Fibroblast of peridontal ligament (primary cell): Measurements from ENCODE around the gene EFS.
A peak's percentile ranks its signal among the peaks of the same experiment; 100 is the strongest.
"Not testable (repeated sequence)": the region's sequence is repeated elsewhere in the genome, so short reads cannot be mapped to it uniquely, and the experiment has no call there.

Experiments used
- DNase-seq: peaks from one replicate; pipeline ENCODE4 v3.0.0-alpha.2; 2010; ENCODE audit errors: extremely low read depth

Gene EFS

DNA sequence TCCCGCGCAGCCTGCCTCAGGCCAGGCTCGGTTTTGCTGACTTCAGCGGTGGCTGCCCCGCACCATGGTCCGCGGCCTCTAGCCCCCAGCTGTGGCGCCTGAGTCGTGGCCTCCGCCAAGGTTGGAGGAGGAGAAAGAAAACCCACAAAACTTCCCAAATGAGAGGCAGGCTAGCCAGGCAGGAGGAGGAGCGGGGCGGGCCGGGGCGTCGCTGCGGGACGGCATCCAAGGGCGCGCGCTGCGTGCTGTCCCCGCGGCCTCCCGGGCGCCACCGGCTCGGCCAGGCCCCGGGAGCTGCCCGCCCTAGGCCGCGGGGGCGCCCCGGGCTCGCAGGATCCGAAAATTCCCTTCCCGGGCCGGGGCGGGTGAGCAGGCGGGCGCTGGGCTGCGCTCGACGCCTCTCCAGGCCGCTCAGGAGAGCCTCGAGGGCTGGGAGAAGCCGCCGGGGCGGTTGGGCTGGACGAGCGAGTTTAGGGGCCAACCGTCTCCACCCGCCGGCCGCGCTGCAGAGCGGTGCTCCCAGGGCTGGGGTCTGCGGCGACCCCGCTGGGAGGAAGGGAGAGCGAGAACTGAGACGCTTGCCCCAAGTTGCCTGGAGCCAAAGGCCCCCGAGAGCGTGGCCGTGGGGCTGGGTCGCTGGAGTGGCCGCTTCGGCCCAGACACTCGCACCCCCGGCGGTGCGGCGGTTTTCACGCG is at the start of gene EFS:
Gene EFS (minus strand): TSS at position 137 of the 696 bp plus-strand sequence. CDS start 147 bp downstream, outside the sequence.
- DNase-seq: peak; percentile 34

- DNase-seq: no peak
These were observed 49.3 kb upstream of the EFS start for GRCh38 chr14:23414254-23414653.

GRCh38 chr14:23413681-23414080 is 48.7 kb upstream of the EFS start:
- DNase-seq: no peak

- no peak for DNase-seq
These were observed 46.9 kb upstream of the EFS start for GRCh38 chr14:23411563-23412525.

DNA sequence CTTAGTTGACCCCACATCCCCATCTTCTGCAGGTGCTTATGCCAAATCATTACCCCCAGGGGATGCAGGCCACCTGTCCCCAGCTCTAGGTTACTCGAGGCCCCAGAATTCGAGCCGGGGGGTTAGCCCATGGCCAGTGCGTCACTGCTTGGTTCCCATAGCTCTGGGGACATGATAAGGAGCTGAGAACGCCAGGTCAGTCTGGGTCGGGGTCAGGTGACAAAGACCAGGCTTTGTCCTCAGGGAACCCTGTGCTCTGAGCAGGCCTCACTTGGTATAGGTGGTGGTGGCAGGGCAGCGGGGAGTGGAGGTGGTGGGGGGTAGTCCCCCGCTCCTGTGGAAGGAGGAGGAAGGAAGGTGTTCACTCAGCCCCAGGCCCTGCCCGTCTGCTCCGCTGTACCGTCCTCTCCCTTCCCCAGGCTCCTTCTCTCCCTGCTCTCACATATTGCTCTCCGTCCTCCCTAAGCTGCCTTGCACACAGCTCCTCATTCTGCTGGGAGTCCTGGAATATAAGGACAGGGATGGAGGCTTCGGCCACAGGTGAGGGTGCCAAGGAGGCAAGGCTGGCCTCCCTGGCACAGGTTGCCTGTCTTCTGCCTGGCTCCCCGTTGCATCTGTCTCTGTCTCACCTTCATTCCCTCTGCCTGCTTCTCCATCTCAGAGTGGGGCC is 45.1 kb upstream of the EFS start:
- no peak for DNase-seq

DNA sequence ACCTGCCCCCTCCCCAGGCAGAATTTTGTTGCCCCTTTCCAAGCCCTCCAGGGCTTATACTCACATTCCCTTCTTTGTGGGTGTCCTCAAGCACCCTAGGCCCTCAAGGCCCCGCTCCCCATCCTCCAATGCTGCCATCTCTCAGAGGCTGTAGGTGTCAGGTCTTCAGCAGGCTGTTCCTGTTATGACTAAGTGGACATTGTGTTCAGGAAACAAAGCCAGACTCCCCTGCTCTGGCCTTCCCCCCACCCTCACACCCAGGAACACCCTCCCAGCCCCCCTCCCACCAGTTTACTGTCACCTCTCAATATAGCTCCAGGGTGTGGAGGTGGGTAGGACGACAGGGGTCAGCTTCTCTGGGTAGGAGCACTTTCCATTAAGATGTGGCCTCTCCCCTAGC is 44.5 kb upstream of the EFS start:
- DNase-seq: no peak

DNA sequence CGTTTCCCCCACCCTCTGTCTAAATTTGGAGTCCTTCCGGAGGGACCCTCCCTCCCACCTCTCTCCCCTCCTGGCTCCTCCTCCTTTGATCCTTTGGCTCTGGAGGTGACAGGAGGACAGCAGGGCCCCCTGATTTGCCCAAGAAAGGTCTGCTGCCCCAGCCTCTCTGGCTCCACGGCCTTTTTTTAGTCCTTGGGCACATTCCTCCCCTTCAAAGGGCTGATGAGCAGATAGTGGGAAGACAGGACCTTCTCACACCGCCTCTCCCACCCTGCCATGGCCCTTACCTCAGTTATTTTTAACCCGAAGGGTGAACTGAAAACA is 43.3 kb upstream of the EFS start:
- no peak for DNase-seq

- no peak for DNase-seq
These were observed 42.7 kb upstream of the EFS start, which contains the start of gene MYH6 for GRCh38 chr14:23407516-23408306. MYH6 (minus strand) TSS chr14:23408273; CDS start chr14:23407223, 1,050 bp downstream.

GRCh38 chr14:23406725-23407355 is 41.9 kb upstream of the EFS start:
- no peak for DNase-seq

DNA sequence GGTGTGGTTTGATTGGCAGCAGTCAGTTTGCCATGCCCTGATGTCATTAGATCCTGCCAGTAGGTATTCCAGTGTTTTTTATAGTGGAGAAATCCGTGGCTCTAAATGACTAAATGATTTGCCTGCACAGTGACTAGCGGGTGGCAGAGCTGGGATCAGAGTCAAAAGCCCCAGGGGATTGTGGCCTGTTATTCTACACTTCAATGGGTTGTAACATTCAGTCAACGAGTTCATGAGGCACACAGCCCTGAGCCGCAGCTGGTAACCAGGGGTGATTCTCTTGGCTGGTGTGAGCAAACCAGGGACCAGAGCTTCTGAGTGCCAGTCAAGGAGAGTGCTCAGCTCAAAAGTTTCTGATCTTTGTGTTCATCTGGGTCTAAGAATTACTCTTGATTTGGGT is 41.3 kb upstream of the EFS start:
- DNase-seq: no peak

- no peak for DNase-seq
These were observed 40.6 kb upstream of the EFS start for GRCh38 chr14:23405516-23406025.

- no peak for DNase-seq
These were observed 40.1 kb upstream of the EFS start for GRCh38 chr14:23405096-23405495.

- no peak for DNase-seq
These were observed 39.4 kb upstream of the EFS start for GRCh38 chr14:23404331-23404900.

DNA sequence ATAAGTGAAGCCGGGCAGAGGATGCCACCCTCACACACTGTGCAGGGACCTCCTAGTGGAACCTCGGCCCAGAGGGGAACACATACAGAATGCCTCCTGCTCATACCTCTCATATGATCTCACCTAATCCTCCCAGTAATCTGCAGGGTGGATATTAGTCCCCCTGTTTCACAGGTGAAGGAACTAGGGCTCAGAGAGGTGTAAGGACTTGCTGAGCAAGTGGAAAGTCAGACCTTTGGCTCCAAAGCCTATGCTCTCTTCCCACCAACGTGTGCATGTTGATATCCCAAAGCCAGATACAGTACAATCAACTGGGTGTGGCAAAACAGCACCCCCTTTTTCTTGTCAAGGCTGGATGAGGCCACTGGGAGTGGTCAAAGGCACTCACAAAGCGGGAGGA is 38.9 kb upstream of the EFS start:
- DNase-seq: no peak

DNA sequence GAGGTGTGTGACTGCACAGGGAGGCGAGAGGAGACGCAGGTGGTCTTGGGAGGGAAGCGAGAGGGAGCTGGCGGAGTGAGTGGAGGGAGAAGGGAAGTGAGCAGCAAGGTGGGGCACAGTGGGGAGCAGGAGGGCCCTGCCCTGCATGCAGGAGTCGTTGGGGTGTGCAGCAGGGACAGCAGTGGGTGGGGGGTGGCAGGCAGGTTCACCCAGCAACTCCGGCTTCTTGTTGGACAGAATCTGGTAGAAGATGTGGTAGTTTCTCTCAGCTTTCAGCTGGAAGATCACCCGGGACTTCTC is 38.1 kb upstream of the EFS start:
- DNase-seq: no peak

DNA sequence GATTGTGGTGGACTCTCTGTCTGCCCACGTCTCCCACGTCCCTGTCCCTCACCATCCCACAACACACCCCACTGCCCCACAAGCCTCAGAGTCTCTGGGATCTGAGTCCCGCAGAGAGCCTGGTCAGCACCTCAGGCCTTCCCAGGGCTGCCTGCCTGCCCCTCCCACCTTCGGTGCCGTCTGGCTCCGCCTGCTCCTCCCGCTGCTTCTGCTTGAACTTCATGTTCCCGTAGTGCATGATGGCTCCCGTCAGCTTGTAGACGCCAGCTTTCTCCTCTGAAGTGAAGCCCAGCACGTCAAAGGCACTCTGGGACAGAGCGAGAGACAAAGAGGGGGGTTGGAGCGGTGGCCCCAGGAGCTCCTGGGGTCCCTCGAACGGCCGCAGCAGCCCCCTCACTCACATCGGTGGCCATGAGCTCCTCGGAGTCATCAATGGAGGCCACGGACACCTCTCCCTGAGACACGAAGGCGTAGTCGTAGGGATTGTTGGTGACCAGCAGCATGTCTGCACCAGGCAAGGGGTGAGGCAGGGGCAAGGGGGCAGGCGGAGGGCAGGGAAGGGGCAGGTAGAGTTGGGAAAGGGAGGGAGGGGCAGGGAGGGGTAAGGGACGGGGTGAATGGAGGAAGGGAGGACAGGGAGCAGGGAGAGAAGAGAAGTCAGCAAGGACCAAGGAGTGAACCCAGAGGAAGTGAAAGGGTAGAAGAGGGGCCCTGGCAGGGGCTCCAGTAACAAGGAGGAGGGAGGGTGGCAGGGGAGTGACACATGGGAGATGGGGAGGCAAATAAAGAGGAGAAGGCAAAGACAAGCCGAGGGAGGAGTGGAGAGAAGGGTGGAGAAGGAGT is 37.5 kb upstream of the EFS start:
- DNase-seq: no peak

- DNase-seq: no peak
These were observed 36.3 kb upstream of the EFS start for GRCh38 chr14:23401291-23401690.

GRCh38 chr14:23400496-23401149 is 35.7 kb upstream of the EFS start:
- not testable (repeated sequence) for DNase-seq

- no peak for DNase-seq
These were observed 34.6 kb upstream of the EFS start for GRCh38 chr14:23399591-23399990.
